Astrocyte (in vitro differentiated cells and primary cell): ENCODE results near the gene GSX2.

Experiments
- EZH2 ChIP-seq: IDR thresholded peaks from 2 replicates; pipeline ENCODE4 v1.6.1; 2012; ENCODE audit warnings: mild to moderate bottlenecking, low read length, inconsistent platforms; ENCODE audit not compliant: insufficient read depth
- TF ChIP-seq, protein P1 (sequence below): IDR thresholded peaks from 2 replicates; pipeline ENCODE4 v1.5.1; 2011; ENCODE audit warnings: low read depth, mild to moderate bottlenecking, inconsistent platforms, low read length, moderate library complexity; ENCODE audit not compliant: insufficient read depth

DNA sequence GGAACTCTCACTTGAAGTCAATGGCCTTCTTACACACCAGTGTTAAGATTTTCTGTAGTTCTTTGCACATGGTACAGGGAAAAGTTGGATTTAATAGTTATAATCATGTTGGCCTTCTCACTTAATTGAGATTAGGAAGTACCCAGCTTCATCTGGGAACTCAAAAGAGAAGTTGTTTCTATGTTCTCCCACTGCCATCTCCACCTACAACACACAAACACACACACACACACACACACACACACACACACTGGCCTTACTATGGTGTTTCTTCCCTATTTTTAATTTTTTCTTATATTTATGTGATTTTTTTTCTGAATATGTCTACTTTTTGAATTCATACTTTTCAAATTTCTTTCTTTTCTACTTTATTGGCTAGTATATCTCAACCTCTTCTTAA is 25.6 kb upstream of the GSX2 start:
- TF ChIP-seq, protein P1, sequence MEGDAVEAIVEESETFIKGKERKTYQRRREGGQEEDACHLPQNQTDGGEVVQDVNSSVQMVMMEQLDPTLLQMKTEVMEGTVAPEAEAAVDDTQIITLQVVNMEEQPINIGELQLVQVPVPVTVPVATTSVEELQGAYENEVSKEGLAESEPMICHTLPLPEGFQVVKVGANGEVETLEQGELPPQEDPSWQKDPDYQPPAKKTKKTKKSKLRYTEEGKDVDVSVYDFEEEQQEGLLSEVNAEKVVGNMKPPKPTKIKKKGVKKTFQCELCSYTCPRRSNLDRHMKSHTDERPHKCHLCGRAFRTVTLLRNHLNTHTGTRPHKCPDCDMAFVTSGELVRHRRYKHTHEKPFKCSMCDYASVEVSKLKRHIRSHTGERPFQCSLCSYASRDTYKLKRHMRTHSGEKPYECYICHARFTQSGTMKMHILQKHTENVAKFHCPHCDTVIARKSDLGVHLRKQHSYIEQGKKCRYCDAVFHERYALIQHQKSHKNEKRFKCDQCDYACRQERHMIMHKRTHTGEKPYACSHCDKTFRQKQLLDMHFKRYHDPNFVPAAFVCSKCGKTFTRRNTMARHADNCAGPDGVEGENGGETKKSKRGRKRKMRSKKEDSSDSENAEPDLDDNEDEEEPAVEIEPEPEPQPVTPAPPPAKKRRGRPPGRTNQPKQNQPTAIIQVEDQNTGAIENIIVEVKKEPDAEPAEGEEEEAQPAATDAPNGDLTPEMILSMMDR = no peak
- no peak for TF ChIP-seq EZH2
